GM18873 (cell line): ENCODE data around the gene PCIF1.
"Not testable (repeated sequence)": the region's sequence is repeated elsewhere in the genome, so short reads cannot be mapped to it uniquely, and the experiment has no call there.

Experiments
- ATAC-seq: cut with Tn5 transposase; IDR thresholded peaks from one replicate; pipeline ENCODE4 v1.9.1; 2021; ENCODE audit warnings: mild to moderate bottlenecking, moderate library complexity, moderate number of reproducible peaks; ENCODE audit not compliant: unreplicated experiment, low FRiP score

PCIF1 gene

DNA sequence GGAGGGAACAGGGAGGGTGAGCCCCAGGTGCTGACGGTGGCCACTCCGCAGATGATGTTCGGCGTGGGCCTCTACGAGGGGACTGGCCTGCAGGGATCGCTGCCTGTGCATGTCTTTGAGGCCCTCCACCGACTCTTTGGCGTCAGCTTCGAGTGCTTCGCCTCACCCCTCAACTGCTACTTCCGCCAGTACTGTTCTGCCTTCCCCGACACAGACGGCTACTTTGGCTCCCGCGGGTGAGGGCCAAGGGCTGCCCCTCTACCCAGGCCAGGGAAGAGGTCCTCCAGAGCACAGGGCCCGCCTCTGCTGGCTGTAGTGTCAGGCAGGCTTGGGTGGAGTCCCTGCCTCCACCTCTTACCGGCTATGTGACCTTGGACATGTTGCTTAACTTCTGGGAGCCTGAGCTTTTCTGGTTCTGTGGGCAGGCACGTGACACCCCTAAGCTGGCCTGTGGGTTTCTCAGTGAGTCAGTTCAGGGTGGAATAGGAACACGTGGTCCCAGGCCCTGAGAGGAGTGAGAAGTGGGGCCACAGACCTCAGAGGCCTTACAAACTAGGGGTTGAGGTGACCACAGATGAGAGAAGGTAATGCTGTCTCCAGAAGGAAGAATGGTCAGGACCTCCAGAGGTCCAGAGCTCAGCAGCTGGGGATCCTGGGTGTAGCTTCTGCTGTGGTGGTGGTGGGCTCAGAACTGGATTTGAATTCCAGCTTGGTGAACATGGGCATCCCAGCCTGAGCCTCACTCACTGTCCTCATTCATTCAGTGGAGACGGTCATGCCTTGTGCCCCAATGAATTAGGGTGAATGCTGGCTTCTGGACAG, 11.9 kb downstream of the PCIF1 start:
- no peak for ATAC-seq

DNA sequence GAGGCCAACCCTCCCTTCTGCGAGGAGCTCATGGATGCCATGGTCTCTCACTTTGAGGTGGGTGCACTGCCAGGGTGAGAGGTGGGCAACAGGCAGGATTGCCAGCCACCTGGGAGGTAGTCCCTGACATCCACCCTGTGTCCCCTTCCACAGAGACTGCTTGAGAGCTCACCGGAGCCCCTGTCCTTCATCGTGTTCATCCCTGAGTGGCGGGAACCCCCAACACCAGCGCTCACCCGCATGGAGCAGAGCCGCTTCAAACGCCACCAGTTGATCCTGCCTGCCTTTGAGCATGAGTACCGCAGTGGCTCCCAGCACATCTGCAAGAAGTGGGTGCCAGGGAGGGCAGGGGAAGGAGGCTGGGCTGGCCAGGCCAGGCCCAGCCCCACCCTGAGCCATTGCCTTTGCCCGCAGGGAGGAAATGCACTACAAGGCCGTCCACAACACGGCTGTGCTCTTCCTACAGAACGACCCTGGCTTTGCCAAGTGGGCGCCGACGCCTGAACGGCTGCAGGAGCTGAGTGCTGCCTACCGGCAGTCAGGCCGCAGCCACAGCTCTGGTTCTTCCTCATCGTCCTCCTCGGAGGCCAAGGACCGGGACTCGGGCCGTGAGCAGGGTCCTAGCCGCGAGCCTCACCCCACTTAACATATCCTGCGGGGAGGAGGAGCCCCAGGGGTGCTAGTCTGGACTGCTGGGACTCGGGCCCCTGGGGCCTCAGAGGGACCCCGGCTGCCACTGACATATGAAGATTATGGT, 12.8 kb downstream of the PCIF1 start:
- ATAC-seq = no peak

DNA sequence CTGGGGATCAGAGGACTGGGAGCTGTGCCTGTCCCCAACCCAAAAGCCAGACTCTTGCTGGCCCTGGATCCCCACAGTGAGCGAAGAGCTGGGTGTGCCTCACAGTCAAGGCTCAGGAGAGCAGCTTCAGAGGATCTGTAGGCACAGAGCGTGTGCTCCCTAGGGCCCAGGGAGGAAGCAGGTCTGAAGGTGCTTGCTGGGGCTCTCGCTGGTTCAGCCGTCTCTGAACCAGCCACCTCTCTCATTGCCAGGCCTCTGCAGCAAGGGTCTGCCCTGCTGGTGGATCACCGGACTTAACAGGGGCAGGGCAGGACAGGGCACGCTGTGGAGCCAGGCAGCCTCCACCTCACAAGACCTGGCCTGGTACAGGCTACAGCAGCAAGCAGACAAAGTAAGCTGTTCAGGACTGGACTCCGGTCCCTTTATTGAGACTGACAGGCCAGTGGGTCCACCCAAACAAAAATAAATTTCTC, 13.8 kb downstream of the PCIF1 start:
- ATAC-seq = no peak

DNA sequence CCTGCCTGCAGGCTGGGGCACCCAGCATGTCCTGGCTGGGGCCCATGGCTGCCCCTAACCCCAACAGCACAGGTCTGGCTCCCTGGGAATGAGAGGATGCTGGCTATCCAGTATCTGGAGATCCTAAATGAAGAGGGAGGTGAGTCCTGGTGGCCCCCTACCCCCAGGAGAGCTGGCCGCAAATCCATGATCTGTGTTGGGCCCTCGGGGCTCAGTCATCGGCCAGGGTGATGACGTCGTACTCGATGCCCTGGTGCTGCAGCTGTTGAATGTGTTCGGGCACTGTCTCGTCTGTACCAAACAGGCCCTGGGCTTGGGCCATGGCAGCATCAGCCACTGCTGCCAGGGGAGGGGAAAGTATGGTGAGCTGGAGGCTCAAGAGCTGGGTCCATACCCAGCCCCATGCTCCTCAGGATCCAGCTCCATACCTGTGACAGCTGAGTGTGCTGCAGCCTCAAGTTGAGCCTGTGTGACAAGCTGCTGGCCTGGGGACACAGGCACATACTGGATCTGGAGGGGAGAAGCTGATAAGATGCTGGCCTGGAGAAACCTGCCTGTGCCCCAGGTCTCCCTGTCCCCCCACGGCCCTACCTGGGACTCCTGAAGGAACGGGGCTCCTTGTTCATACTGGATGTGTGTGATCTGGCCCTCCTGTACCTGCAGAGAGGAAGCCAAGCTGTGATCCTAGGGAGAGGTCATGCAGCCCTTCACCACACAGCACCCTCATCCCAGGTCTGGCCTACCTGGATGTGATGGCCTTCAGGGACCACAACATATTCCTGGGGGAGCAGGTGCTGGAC, 14.5 kb downstream of the PCIF1 start:
- ATAC-seq = no peak

DNA sequence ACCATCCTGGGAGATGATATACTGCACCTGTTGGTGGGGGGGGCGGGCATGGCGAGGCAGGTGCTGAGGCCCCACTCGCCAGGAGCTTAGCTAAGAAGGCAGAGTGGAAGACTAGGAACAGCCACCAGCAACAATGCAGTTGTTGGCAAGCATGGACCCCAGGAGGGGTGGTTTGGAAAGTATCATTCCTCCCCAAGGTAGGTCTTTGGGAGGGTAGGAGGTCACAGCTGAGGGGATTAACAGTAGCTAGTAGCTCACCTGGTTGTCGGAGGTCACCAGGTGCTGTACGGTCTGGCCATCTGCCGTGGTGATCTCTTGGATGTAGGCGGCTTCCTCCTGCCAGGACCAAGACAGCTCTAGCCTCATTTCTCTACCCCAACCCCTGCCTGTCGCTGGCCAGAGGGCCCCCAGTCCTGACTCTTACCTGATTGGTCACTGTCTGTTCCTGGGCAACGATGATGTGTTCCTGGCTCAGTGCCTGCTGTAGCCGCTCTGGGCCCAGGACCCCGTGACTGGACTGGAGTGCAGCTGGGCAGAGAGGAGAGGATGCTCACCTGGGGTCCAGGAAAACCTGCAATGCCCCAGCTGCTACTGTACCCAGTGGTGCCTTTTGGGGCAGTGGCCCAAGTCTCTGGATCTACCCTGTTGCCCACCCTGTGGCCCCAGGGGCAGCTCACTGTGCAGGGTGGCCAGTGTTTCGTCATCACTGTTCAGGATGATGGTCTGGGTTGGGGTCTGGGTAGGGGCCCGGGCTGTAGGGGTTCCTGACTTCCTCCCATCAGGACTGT, 15.3 kb downstream of the PCIF1 start:
- no peak for ATAC-seq

DNA sequence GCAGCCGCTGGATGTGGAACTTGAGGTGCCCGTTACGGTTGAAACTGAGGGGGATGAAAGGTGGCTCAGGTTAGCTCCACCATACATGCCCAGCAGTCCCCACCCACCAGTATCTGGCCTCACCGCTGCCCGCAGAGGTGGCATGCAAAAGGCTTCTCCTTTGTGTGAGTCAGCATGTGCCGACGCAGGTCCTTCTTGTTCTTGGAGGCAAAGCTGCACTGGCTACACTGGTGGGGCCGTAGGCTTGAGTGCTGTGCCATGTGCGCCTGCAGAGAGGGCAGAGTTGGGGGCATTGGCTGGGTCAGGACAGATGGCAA, 15.8 kb downstream of the PCIF1 start:
- no peak for ATAC-seq

DNA sequence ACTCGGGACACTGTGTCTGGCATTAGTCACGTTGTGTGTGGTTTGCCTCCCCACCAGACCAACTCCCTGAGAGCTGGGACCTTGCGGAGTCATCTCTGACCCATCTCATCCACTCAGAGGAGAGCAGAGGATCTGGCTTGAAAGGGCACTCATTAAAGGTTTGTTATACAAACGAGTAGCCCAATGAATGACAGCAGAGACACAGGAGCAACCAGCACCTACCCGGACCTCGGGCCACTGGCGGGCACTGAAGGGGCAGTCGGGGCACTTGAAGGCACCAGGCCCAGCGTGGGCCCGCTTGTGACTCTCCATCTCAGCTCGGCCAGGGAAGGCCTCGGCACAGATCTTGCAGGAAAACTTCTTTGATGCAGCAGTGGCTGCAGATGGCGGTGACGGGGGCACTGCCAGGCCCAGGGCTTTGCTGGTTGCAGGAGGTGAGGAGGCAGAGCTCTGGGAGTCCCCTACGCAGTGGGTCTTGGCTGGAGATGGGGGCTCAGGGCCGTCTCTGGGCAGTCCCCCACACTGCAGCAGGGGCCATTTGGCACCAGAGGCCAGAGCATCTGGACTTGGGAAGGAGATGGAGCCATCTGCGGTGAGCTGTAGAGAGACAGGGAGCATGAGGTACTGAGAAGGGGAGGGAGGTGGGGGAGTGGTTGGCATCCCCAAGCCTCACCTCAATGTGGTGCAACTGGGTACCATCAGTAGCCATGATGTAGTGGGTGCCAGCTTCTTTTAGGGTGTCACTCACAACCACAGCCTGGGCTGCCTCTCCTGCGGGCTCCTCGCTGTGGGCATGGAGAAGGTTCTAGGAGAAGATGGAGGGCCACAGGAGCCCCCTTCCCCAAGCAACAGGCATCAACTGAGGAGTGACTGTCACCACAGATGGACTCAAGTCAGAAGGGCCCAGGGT, 17.7 kb downstream of the PCIF1 start:
- ATAC-seq = no peak

DNA sequence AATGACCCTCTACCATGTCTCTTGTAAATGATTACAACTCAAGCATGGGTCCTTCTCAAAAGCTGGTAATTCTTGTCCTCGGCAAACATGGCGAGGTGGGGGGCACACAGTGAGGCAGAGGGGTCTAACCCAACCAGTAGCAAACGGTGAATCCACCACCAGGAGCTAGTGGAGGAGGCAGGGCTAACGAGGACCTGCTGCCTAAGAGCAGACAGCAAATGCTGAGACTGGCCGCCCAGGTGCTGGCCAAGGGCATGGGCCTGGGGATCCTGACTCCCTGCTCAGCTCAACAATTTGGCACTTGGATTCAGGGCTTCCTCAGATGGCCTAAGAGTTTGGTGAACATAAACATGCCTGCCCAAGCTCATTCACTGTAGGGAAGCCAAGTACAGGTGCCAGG, 18.4 kb downstream of the PCIF1 start:
- no peak for ATAC-seq

DNA sequence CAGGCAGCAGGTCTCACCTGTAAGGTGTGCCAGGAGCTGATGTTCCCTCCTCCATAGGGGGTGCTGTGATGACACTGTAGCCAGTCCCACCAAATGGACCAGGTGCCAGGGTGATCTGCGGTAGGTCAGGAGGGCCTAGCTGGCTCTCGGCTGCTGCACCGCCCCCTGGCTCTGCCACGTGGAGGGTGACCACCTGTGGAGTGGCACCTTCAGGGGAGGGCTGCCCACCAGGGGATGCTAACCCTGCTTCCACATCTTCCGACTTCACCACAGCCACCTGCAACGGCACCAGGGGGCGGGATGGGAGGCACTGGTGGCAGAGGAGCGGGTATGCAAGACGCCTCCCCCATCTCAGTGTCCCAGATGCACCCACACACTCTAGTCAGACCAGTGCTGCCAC, 19.2 kb downstream of the PCIF1 start:
- ATAC-seq = no peak

DNA sequence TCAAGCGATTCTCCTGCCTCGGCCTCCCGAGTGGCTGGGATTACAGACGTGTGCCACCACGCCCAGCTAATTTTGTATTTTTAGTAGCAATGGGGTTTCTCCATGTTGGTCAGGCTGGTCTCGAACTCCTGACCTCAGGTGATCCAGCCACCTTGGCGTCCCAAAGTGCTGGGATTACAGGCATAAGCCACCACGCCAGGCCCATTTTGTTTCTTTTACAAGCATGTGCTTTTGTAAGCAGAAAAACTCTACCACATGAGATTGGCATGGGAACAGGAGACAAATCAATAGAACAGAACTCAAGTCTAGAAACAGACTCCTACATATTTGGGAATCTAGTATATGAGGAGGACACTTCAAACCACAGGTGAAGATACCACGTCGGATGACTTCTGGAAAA, 21.8 kb downstream of the PCIF1 start:
- not testable (repeated sequence) for ATAC-seq

DNA sequence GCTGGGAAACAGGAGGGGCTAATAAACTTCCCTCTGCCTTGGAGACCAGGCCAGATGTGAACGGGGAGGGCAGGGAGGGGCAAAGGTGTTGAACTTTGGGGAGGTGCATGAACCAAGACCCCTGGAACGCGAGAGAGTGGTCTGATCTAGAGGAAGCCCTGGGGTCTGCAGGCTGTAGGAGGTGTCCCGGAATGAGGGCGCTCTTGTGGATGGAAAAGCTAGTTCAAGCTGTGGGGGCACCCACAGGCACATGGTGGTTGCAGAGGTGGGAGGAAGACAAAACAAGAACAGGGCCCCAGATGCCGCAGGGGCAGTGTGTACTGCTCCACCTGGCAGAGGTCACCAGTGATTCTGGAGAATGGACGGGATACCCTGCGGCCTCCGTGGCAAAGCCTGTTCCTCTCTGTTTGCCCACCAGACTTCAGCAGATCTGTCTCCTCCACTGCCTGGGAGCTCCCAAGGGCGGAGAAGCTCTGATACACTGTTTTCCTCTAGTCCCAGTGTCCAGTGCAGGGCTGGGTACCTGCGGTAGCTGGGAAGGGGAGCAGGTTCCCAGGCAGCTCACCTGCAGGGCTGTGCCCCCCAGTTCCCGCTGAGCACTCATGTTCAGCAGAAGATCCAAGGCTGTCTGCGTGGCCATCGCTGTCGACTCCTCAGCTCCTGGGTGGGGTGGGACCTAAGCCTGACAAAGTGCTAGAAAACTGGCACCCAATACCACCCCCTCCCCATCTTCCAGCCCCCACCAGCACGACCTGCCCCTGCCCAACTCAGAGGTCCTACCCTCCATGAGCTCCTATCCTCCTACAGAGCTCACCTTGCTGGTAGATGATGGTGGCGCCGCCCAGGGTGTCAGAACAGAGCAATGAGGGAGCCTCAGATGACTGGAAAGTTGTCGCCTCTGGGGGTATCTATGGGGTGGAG, 22.8 kb downstream of the PCIF1 start:
- ATAC-seq = no peak

DNA sequence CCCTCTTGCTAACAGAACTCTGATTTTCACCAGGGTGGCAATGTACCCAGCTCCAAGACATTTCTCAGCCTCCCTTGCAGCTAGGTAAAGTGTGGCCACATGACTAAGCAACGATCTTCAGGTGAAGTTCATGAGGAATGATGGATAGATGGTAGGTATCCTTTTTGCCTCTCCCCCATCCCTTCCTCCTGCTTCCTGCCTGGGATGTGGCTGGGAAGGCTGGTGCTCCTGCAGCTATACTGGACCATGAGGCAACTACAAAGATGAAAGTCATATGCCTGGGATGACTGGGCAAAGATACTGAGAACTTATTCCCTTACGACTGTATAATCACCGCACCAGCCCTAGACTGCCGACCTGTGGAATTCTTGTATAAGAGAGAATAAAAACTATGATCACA, 24.1 kb downstream of the PCIF1 start:
- no peak for ATAC-seq

DNA sequence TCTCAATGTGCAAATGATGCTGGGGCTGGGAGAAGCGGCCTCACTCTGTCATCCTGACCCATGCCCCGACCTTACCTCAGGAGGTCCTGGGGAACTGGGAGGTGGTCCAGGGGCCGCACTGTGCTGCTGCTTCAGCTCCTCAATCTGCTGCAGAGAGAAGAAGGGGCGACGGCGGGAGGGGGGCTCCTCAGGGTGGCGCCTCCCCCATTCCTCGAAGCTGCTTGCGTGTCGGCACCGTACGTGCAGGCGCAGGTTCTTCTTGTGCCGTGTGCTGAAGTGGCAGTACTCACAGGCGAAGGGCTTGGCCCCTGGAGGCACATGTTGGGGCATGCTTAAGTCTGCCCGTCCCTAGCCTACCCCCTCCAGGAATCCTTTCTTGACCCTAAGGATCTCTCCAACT, 24.6 kb downstream of the PCIF1 start:
- ATAC-seq = no peak

DNA sequence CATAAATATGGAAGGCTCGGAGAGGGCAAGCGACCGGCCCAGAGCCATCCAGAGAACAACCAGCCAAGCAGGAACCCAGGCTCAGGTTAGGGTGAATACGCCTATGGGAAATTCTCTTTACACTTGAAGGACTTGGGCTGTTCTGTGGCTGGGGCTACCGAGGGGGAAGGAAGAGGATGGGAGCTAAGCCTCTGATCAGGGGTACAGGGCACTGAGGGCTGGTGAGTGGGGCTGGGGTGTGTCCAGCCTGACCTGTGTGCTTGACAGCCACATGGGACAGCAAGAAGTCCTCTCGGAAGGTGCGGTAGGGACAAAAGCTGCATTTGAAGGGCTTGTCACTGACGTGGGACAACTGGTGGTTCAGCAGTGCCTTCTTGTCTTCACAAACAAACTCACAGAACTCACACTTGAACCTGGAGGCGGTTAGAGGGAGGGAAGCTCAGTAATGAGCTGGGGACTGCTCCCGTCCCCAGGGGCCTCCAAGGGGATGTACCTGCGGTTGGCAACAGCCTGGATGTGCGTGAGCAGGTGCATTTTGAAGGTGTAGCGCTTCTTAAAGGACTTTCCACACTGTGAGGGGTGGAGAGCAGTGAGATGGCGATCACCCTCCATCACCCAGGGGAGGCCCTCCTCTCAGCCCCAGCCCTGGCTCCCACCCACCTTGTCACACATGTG, 25.6 kb downstream of the PCIF1 start:
- no peak for ATAC-seq

DNA sequence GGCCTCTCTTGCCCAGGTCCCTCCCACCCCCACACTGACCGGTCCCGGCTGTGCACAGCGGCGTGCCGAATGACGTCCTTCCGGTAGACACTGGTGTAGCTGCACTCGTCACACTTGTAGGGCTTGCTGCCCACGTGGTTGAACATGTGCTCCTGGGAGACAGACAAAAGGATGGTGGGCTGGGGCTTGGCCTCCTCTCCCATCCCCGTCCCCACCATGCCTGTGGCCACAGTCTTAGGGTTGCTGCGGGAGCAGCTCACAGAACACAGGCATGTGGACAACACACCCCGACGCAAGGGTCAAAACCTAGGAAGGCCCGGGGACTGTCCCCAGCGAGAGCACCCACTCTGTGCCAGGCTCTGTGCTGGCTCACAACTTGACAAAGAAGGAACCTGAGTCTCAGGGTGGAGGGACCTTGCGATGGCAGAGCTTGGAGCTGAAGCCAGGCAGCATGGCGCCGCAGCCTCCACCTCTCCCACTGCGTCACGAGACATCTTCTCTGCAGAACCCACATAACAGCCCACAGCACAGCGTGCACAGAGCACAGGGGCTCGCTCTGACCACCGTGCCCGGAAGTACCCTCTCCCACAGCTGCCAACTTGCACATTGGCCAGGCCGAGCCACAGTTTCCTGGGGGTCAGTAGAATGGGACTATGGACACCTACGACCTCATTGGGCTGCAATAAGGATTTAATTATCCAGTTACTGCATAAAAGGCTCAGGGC, 27.7 kb downstream of the PCIF1 start:
- no peak for ATAC-seq

DNA sequence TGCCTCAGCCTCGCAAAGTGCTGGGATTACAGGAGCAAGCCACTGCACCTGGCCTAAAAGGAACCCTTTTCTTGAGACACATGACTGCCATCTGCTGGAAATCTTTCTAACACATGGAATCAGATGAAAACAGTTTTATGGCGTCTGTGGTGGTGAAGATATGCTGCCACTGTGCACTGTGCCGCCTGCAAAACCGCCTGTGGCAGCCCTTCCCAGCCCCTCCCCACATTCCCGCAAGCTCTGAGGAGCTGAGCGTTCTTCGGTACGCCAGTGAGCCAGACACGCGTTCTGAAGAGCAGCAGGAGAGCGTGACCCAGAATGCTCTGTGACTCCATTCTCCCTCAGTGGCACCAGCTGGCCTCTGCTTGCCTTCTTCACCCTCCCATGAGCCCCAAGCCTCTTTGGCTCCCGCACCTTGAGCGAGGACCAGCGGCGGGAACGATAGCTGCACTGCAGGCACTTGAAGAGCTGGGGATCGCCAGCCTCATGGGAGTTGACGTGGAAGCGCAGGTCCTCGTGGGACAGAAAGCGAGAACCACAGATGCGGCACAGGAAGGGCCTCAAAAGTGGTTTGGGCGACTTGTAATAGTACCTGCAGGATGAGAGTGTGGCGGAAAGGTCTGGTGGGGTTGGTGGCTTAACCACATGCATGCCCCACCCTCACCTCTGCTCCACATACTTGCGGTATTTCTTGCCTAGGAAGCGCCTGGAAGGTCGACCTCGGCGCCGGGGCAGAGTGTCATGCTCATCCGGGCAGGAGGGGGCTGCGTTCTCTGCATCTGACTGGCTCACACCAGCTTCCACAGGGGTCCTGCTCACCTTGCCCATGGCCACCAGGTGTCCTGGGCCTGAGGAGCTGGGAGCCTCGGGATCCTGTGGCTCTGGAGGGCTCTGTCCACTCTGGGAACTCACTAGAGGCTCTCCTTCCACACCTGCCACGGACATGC, 28.8 kb downstream of the PCIF1 start:
- ATAC-seq = no peak
